ENCODE results near the gene PPIL6. TPM values are rescaled to one million over a fixed set of nuclear protein-coding genes. Genes with fewer than 3 reads are reported as not detected.

PPIL6 gene
- total RNA-seq = 0.88 and 1.6 TPM in 2 replicates

DNA sequence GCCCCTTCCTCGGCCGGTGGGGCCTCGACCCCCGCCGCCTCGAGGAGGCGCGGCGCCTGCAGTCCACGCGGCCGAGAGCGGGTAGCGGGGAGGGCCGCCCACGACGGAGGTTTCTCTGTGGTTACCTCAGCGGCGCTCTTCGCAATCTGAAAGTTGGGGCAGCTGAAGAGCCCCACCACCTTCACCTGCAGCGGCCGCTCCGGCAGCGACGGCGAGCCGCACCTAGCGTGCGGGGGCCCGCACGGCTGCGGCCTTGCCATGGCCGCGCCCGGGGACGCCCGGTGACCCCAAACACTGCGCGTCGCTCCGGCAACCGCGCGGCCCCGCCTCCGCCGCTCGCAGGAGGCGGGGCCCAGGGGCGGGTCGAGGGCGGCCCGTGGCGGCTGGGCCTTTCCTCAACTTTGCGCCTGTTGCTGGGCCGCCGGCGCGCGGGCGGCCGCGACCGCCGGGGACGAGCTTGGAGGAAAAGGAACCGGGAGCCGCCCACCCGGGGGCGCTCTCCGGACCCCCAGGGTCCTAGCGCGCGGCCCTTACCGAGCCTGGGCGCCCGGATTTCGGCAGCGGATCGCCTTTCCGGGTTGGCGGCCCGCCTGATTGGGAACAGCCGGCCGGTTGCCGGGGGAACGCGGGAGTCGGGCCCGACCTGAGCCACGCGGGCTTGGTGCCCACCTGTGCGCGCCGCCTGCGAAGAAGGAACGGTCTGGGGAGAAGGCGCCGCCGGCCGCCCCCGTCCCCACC, at the start of gene PPIL6, which contains the start of gene SMPD2:
Gene PPIL6, minus strand, starts transcription at position 298 of the 738 bp plus-strand sequence. Its CDS starts 38 bp downstream, at position 260.
Gene SMPD2, plus strand, starts transcription at position 394 of the 738 bp plus-strand sequence. CDS start 398 bp downstream, outside the sequence.

DNA sequence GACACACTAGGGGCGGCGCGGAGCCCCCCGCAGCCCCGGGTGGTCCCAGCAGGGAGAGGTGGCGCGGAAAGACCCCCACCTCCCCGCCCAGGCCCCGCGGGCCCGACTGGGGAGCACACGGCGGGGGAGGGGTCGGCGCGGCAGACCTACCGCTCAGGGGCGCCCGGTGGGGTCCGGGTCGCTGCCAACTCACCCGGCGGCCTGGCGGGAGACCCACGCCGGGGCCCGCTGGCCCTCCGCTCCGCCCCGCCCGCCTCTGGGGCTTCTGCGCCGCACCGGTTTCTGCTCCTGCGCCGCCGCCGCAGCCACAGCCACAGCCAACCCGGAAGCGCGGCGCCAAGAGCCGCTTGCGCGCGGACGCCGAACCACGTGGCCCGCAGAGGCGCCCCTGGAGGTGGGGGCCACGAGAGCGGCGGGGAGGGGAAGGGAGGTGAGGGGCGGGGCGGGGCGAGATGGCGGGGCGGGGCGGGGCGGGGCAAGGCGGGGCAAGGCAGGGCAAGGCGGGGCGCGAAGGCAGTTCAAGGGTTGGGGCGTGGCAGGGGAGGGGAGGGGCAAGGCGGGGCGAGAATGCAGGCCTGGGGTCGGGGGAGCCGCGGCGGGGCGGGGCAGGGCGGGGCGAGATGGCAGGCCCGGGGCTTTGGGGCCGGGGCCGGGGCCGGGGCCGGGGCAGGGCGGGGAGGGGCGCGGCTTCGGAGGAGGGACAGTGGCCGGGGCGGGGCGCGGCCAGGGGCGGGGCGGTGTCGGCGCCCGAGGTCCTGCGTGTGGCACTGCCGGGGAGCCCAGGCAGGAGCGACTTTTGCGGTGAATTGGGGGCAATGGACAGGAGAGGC, 42.7 kb upstream of the PPIL6 start, which contains the start of gene ZBTB24:
Gene ZBTB24, minus strand, starts transcription at position 315 of the 830 bp plus-strand sequence. CDS start 1,193 bp downstream, outside the sequence.

DNA sequence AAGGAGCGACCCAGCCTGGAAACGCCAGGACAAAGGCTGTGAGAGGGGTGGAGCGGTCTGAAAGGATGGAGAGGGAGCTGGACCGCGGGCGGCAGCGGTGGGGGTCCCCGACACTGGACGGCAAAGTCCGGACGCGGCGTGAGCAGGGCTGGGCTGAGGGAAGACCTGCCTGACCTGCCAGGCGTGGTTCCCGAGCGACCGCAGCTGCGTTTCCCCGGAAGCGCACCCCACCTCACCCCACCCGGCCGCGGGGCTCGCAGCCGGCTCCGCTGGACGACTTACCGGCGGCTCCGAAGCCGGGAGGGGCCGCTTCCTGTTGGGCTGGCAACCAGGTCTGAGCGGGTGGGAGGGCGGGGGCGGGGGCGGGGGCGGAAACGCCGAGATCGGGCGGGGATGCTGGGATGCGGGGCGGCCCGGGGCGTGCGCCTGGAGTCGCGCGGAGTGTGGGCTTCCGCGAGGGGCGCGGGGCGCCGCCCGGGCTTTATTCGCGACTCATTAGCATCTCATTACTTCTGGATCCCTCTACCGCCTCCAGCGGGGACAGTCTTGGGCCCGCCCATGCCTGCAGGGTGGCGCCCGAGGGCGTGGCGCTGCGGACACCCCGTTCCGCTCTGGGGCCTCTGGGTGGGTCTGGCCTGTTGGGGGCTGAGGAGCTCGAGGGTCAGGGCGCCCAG, 15.1 kb upstream of the PPIL6 start, which contains the start of gene MICAL1:
Gene MICAL1, minus strand, starts transcription at position 336 of the 674 bp plus-strand sequence. CDS start 1,576 bp downstream, outside the sequence.

DNA sequence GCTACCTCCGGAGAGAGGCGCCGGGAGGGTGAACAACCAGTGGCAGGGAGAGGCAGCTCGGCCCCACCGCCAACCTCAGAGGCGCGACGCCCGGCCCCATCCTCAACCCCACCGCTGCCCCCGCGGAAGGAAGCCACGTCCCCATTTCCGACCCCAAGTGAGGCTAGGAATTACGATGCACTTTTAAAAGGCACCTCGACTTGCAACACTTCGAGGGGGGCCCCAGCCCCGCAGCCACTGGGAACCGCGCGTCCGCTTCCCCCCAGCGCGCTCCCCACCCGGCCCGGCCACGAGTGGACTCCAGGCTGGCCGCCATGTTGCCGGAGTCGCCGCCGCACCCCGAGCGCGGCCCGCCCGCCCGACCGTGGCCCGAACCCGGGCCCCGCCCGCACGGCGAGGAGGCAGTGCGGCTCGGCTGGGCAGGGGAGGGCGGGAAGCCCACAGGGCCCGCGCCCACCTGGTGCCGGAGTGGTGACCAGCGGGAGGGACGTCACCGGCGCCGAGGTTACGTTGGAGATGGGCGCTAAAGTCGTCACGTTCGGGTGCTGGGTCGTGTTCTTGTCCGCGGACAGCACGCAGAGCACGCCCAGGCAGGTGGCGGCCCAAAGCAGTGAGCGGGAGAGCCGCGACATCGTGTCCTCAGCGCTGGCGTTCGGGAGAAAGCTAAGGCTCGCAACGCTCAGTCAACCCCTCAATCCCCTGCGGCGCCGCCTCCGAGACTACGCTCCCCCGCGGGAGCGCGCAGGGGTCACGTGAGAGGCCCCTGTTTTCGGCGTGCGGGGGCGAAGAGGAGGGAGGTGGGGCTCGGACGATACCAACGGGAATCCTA, 58.5 kb downstream of the PPIL6 start, which contains the start of gene CD164:
Gene CD164, minus strand, starts transcription at position 721 of the 829 bp plus-strand sequence. Its CDS starts 89 bp downstream, at position 632.

Other genes starting within 250 kb of the PPIL6 start
- 127 and 226 TPM in 2 replicates for gene CD164, start 58.2 kb downstream of the PPIL6 start, total RNA-seq
- 4.7 and 10.6 TPM in 2 replicates for gene SMPD2, start 96 bp upstream of the PPIL6 start, total RNA-seq
- 35.5 and 42.4 TPM in 2 replicates for gene MICAL1, start 15.1 kb upstream of the PPIL6 start, total RNA-seq
- 6.5 and 6.6 TPM in 2 replicates for gene ZBTB24, start 42.6 kb upstream of the PPIL6 start, total RNA-seq